ENCODE data around the gene YIPF7. TPM values are rescaled to one million over a fixed set of nuclear protein-coding genes. Genes with fewer than 3 reads are reported as not detected.

Gene YIPF7
- total RNA-seq: not detected

DNA sequence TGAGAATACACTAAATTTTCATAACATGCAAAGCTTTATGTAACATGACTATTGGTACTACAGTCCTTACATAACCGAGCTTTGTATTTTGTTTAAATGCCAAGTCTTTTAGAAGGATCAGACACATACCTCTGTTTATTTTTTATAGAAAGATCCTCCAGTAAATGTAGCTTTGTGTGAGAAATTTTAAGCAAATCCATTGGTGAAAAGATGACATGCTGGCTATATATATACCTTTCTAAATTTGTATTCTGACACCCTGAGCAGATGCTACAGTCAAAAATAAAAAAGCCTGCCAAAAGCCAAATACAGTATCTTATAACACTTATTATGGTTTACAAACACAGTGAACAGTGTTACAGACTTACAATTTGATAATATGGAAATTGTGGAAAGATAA is at the start of gene YIPF7:
Gene YIPF7 (minus strand): TSS at position 201 of the 400 bp plus-strand sequence. CDS start 1,525 bp downstream, outside the sequence.
- TF ChIP-seq EP300 (IDR thresholded peaks at IDR 0.05) (no peak), POLR2A (IDR thresholded peaks at IDR 0.05) (no peak), POLR2AphosphoS5 (IDR thresholded peaks at IDR 0.05) (no peak)
- TF ChIP-seq, protein P1, sequence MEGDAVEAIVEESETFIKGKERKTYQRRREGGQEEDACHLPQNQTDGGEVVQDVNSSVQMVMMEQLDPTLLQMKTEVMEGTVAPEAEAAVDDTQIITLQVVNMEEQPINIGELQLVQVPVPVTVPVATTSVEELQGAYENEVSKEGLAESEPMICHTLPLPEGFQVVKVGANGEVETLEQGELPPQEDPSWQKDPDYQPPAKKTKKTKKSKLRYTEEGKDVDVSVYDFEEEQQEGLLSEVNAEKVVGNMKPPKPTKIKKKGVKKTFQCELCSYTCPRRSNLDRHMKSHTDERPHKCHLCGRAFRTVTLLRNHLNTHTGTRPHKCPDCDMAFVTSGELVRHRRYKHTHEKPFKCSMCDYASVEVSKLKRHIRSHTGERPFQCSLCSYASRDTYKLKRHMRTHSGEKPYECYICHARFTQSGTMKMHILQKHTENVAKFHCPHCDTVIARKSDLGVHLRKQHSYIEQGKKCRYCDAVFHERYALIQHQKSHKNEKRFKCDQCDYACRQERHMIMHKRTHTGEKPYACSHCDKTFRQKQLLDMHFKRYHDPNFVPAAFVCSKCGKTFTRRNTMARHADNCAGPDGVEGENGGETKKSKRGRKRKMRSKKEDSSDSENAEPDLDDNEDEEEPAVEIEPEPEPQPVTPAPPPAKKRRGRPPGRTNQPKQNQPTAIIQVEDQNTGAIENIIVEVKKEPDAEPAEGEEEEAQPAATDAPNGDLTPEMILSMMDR (IDR thresholded peaks at IDR 0.05): no peak
- no peak within 1 kb of the TSS for H3K27ac ChIP-seq
- no peaks in the 10 kb centered on the region for H3K4me1 ChIP-seq
- no peaks in the 10 kb centered on the region for H3K36me3 ChIP-seq
- H3K27me3 ChIP-seq: no peaks in the 10 kb centered on the region
- no peaks in the 10 kb centered on the region for H3K9me3 ChIP-seq
- WGBS, 2 donors (ENCODE audit: low coverage in 1 of 2): 5 to 33% methylated on average over 1 of the region's 1 CpG
- H3K4me3 ChIP-seq: no peak within 1 kb of the TSS
- no peak for ATAC-seq

DNA sequence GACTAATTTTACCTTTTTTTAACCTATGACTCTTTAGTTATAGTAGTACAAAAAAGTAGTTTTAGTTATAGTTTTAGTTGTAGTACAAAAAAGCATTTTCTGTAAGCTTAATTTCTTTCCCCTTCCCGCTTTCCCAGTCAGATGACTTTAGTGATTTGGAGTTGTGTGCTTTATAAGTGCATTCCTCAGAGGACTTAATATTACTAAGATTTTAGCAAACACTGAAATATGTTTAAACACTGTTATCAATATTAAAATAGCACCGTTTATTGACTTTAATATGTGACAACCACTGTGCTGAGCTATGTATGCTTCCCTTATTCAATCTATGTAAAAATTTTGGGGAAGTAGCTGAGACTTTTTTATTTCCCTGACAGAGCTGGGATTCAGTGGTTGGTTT is 49.6 kb upstream of the YIPF7 start:
- 71 to 86% methylated on average over 2 of the region's 2 CpGs for WGBS, 2 donors (ENCODE audit: low coverage in 1 of 2)
- H3K4me3 ChIP-seq: no peak overlapping the region
- TF ChIP-seq, protein P1 (IDR thresholded peaks at IDR 0.05): no peak
- TF ChIP-seq POLR2AphosphoS5 (IDR thresholded peaks at IDR 0.05) (no peak), EP300 (IDR thresholded peaks at IDR 0.05) (no peak), POLR2A (IDR thresholded peaks at IDR 0.05) (no peak)
- no peaks in the 10 kb centered on the region for H3K27me3 ChIP-seq
- H3K4me1 ChIP-seq: no peaks in the 10 kb centered on the region
- no peak overlapping the region for H3K27ac ChIP-seq
- H3K36me3 ChIP-seq: peaks cover 0 to 86% of the 10 kb centered on the region in 2 donors
- ATAC-seq: no peak
- H3K9me3 ChIP-seq: no peaks in the 10 kb centered on the region

DNA sequence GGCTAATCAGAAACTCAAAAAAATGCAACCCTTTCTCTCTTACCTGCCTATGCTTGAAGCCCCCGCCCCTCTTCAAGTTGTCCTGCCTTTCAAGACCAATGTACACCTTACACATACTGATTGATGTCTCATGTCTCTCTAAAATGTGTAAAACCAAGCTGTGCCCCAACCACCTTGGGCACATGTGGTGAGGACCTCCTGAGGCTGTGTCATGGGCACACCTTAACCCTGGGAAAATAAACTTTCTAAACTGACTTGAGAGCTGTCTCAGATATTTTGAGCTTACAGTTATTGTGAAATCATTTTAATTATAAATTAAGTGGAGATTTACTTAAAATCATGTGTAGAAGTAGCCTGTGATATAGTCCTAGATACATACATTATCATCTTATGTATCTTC is 49.0 kb upstream of the YIPF7 start:
- WGBS, 2 donors (ENCODE audit: low coverage in 1 of 2): 100% methylated on average over 1 of the region's 1 CpG; no CpG with 5 or more reads in 1 of the 2 donors

DNA sequence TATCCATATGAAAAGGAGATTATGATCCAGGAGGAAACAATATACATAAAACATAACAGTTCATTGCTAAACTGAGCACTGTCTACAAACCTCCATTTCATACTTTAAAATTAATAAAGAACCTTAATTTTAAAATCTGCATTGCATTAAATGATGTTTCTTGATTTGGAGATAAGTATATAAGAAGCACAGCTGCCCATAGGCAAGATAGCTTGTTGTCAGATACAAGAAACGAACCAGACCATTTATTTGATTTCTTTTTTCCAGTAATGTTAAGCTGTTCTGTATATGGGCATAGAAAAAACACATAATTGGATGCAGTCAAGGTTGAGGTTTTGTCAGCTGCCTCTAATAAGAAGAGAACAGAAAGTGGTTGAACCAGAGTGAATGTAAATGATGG is 33.2 kb upstream of the YIPF7 start:
- Histone ChIP-seq H3K4me1 (peaks cover 0 to 18% (median 3%) of the 10 kb centered on the region in 3 donors), H3K36me3 (peaks cover 0 to 78% of the 10 kb centered on the region in 2 donors), H3K27ac (no peak overlapping the region), H3K9me3 (no peaks in the 10 kb centered on the region), H3K4me3 (no peak overlapping the region), H3K27me3 (no peaks in the 10 kb centered on the region)
- WGBS, 2 donors (ENCODE audit: low coverage in 1 of 2): 95 to 100% methylated on average over 1 of the region's 1 CpG
- TF ChIP-seq EP300 (IDR thresholded peaks at IDR 0.05) (no peak), POLR2AphosphoS5 (IDR thresholded peaks at IDR 0.05) (no peak), POLR2A (IDR thresholded peaks at IDR 0.05) (no peak)
- TF ChIP-seq, protein P1 (IDR thresholded peaks at IDR 0.05): no peak
- ATAC-seq: no peak

More for the DNA sequence above, 49.0 kb upstream of the YIPF7 start:
- no peaks in the 10 kb centered on the region for H3K4me1 ChIP-seq
- H3K36me3 ChIP-seq: peaks cover 0 to 81% of the 10 kb centered on the region in 2 donors
- ATAC-seq: no peak
- no peaks in the 10 kb centered on the region for H3K9me3 ChIP-seq
- H3K27ac ChIP-seq: no peak overlapping the region
- H3K27me3 ChIP-seq: no peaks in the 10 kb centered on the region
- no peak overlapping the region for H3K4me3 ChIP-seq
- no peak for TF ChIP-seq POLR2A (IDR thresholded peaks at IDR 0.05)

DNA sequence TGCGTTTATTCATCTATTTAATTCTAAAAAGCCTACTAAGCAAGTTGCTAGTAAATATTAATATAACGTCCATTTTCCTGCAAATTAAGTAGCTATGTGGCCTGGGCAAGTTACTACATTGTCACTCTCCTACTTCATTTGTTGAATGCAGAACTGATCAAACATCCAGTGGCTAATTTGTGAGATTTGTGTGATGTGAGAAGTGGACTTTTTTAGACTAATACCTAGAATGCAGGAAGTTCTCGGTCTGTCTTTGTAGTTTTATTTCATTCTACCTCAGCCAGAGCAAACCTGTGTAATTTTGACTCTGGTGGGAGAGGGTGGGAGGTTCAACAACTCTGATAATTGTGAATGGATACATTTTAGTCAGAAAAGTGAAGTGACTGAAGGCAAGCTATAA is 27.6 kb upstream of the YIPF7 start:
- Histone ChIP-seq H3K9me3 (no peaks in the 10 kb centered on the region), H3K27me3 (no peaks in the 10 kb centered on the region), H3K4me3 (peak overlapping the region; percentile 82 to 94), H3K4me1 (peaks cover 5 to 35% (median 7%) of the 10 kb centered on the region in 3 donors), H3K27ac (peak overlapping the region in 3 of 4 donors; percentile 89 to 95 (median 90)), H3K36me3 (peaks cover 0 to 25% of the 10 kb centered on the region in 2 donors)
- ATAC-seq: no peak
- TF ChIP-seq, protein P1 (IDR thresholded peaks at IDR 0.05): no peak
- TF ChIP-seq POLR2A (IDR thresholded peaks at IDR 0.05) (no peak), EP300 (IDR thresholded peaks at IDR 0.05) (no peak), POLR2AphosphoS5 (IDR thresholded peaks at IDR 0.05) (no peak)
- 0 to 2% methylated on average over 3 of the region's 3 CpGs for WGBS, 2 donors (ENCODE audit: low coverage in 1 of 2)
